HepG2 (cell line): Measurements from ENCODE around the gene KTI12. TPM values are rescaled to one million over a fixed set of nuclear protein-coding genes. Genes with fewer than 3 reads are reported as not detected.
A peak's percentile ranks its signal among the peaks of the same experiment; 100 is the strongest.

ENCODE experiments used
- CAMTA2 ChIP-seq: sonication (generic); formaldehyde crosslinking; IDR thresholded peaks from 2 replicates; pipeline ENCODE4 v1.4.0; 2020; ENCODE audit warnings: mild to moderate bottlenecking, missing genetic modification reagents, borderline replicate concordance
- KLF11 ChIP-seq: IDR thresholded peaks from 2 replicates; pipeline ENCODE4 v1.6.1; 2016; ENCODE audit warnings: missing compliant biosample characterization
- NFATC3 ChIP-seq: sonication (generic); formaldehyde crosslinking; IDR thresholded peaks from 2 replicates; pipeline ENCODE4 v1.5.1; 2020; ENCODE audit warnings: mild to moderate bottlenecking, missing genetic modification reagents
- PAX8 ChIP-seq: sonication (generic); formaldehyde crosslinking; IDR thresholded peaks from 2 replicates; pipeline ENCODE4 v1.8.0; 2022; ENCODE audit warnings: mild to moderate bottlenecking, missing genetic modification reagents, borderline replicate concordance
- RAD51 ChIP-seq: fragments of 450-650 bp; IDR thresholded peaks from 2 replicates; pipeline ENCODE4 v1.6.1; 2016; ENCODE audit warnings: borderline replicate concordance
- RNF2 ChIP-seq: fragments of 450-650 bp; conservative IDR thresholded peaks from 2 replicates; pipeline ENCODE4 v1.6.1; 2016; ENCODE audit warnings: low read depth
- SSRP1 ChIP-seq: IDR thresholded peaks from 2 replicates; pipeline ENCODE4 v1.6.1; 2016; ENCODE audit warnings: control low read depth
- ZBTB34 ChIP-seq: sonication (generic); formaldehyde crosslinking; IDR thresholded peaks from 2 replicates; pipeline ENCODE4 v1.8.0; 2022; ENCODE audit warnings: mild to moderate bottlenecking, missing genetic modification reagents
- ZBTB43 ChIP-seq: sonication (generic); formaldehyde crosslinking; conservative IDR thresholded peaks from 2 replicates; pipeline ENCODE4 v1.4.0; 2020; ENCODE audit warnings: missing genetic modification reagents
- ZC3H13 ChIP-seq: sonication (generic); formaldehyde crosslinking; IDR thresholded peaks from 2 replicates; pipeline ENCODE4 v1.8.1; 2023; ENCODE audit warnings: mild to moderate bottlenecking, missing genetic modification reagents, moderate library complexity
- ZMYM2 ChIP-seq: sonication (generic); formaldehyde crosslinking; IDR thresholded peaks from 2 replicates; pipeline ENCODE4 v1.8.0; 2022; ENCODE audit warnings: mild to moderate bottlenecking, missing genetic modification reagents
- ZNF256 ChIP-seq: sonication (generic); formaldehyde crosslinking; conservative IDR thresholded peaks from 2 replicates; pipeline ENCODE4 v1.4.0; 2020; ENCODE audit warnings: missing genetic modification reagents
- ZNF263 ChIP-seq: sonication (generic); formaldehyde crosslinking; IDR thresholded peaks from 2 replicates; pipeline ENCODE4 v1.4.0; 2020; ENCODE audit warnings: missing genetic modification reagents
- ZNF329 ChIP-seq: sonication (generic); formaldehyde crosslinking; IDR thresholded peaks from 2 replicates; pipeline ENCODE4 v1.9.0; 2021; ENCODE audit warnings: low read depth, mild to moderate bottlenecking, missing genetic modification reagents
- ZNF354B ChIP-seq: sonication (generic); formaldehyde crosslinking; IDR thresholded peaks from 2 replicates; pipeline ENCODE4 v1.8.0; 2022; ENCODE audit warnings: mild to moderate bottlenecking, missing genetic modification reagents
- ZNF614 ChIP-seq: IDR thresholded peaks from 2 replicates; pipeline ENCODE4 v1.6.1; 2018; ENCODE audit warnings: missing biosample characterization, missing genetic modification reagents, inconsistent platforms, borderline replicate concordance
- ZNF776 ChIP-seq: sonication (generic); formaldehyde crosslinking; IDR thresholded peaks from 2 replicates; pipeline ENCODE4 v1.4.0; 2020; ENCODE audit warnings: mild to moderate bottlenecking, missing genetic modification reagents
- ZNF784 ChIP-seq: sonication (generic); formaldehyde crosslinking; IDR thresholded peaks from 2 replicates; pipeline ENCODE4 v1.5.1; 2020; ENCODE audit warnings: missing genetic modification reagents, mild to moderate bottlenecking, borderline replicate concordance
- polyA plus RNA-seq, 8 experiments: library from polyadenylated mRNA; depleted of rRNA in 3 of 8; stranded (reverse) in 7 of 8; unstranded in 1 of 8; fragments of >200 nt; fragmentation: Illumina TruSeq in 4 of 8; extraction: Trizol in 4 of 8; gene quantifications; 2 replicates each; pipeline versions ENCODE4 v1.2.1 to v1.2.3, GENCODE V29; 2011 to 2016; ENCODE audit warnings: low read depth in 4 of 8, missing spikeins in 1 of 8, mixed read lengths in 1 of 8; ENCODE audit not compliant: insufficient read depth in 1 of 8
- total RNA-seq, 5 experiments: library from RNA; depleted of rRNA; stranded (reverse); fragments of >200 nt; fragmentation: Illumina TruSeq; extraction: Trizol; gene quantifications; 2 replicates each; pipeline ENCODE4 v1.2.3, GENCODE V29; 2016; ENCODE audit warnings: low read depth in 1 of 5
- TF ChIP-seq, protein P1 (sequence below): sonication (generic); formaldehyde crosslinking; IDR thresholded peaks from 2 replicates; pipeline ENCODE4 v1.4.0; 2020; ENCODE audit warnings: mild to moderate bottlenecking, missing genetic modification reagents, borderline replicate concordance
- TF ChIP-seq, protein P2 (sequence below): sonication (generic); formaldehyde crosslinking; IDR thresholded peaks from 2 replicates; pipeline ENCODE4 v1.4.0; 2020; ENCODE audit warnings: missing genetic modification reagents

The KTI12 gene
- total and polyA plus RNA-seq, 2 of the 13 experiments (the other 11 are each of a cell fraction or from before 2014, with no cell fraction given) = 7.4 to 10.2 TPM

GRCh38 chr1:52056163-52056936 lies 22.7 kb upstream of the KTI12 start, which contains the start of gene BTF3L4 (continued):
- TF ChIP-seq, protein P1, sequence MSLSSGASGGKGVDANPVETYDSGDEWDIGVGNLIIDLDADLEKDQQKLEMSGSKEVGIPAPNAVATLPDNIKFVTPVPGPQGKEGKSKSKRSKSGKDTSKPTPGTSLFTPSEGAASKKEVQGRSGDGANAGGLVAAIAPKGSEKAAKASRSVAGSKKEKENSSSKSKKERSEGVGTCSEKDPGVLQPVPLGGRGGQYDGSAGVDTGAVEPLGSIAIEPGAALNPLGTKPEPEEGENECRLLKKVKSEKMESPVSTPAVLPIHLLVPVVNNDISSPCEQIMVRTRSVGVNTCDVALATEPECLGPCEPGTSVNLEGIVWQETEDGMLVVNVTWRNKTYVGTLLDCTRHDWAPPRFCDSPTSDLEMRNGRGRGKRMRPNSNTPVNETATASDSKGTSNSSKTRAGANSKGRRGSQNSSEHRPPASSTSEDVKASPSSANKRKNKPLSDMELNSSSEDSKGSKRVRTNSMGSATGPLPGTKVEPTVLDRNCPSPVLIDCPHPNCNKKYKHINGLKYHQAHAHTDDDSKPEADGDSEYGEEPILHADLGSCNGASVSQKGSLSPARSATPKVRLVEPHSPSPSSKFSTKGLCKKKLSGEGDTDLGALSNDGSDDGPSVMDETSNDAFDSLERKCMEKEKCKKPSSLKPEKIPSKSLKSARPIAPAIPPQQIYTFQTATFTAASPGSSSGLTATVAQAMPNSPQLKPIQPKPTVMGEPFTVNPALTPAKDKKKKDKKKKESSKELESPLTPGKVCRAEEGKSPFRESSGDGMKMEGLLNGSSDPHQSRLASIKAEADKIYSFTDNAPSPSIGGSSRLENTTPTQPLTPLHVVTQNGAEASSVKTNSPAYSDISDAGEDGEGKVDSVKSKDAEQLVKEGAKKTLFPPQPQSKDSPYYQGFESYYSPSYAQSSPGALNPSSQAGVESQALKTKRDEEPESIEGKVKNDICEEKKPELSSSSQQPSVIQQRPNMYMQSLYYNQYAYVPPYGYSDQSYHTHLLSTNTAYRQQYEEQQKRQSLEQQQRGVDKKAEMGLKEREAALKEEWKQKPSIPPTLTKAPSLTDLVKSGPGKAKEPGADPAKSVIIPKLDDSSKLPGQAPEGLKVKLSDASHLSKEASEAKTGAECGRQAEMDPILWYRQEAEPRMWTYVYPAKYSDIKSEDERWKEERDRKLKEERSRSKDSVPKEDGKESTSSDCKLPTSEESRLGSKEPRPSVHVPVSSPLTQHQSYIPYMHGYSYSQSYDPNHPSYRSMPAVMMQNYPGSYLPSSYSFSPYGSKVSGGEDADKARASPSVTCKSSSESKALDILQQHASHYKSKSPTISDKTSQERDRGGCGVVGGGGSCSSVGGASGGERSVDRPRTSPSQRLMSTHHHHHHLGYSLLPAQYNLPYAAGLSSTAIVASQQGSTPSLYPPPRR (CRISPR knock-in tag) = no peak; the same call in 1 of the 2 replicates
- no peak for TF ChIP-seq SSRP1
- no peak; the same call in 1 of the 2 replicates for TF ChIP-seq PAX8 (CRISPR knock-in tag)
- no peak for TF ChIP-seq ZNF614
- peak; percentile 55; the same call in 1 of the 2 replicates for TF ChIP-seq RAD51
- TF ChIP-seq ZC3H13 (CRISPR knock-in tag) = no peak
- TF ChIP-seq NFATC3 = peak; percentile 58; the same call in 1 of the 2 replicates
- no peak for TF ChIP-seq RNF2
- no peak for TF ChIP-seq ZNF776 (CRISPR knock-in tag)
- TF ChIP-seq ZNF263 (CRISPR knock-in tag) = no peak
- no peak for TF ChIP-seq ZNF329 (CRISPR knock-in tag)
- no peak for TF ChIP-seq ZBTB34 (CRISPR knock-in tag)
- TF ChIP-seq ZNF256 = no peak
- TF ChIP-seq ZNF784 = peak; percentile 51; the same call in 1 of the 2 replicates
- no peak for TF ChIP-seq CAMTA2 (CRISPR knock-in tag)
- no peak for TF ChIP-seq ZNF354B (CRISPR knock-in tag)
- TF ChIP-seq, protein P2, sequence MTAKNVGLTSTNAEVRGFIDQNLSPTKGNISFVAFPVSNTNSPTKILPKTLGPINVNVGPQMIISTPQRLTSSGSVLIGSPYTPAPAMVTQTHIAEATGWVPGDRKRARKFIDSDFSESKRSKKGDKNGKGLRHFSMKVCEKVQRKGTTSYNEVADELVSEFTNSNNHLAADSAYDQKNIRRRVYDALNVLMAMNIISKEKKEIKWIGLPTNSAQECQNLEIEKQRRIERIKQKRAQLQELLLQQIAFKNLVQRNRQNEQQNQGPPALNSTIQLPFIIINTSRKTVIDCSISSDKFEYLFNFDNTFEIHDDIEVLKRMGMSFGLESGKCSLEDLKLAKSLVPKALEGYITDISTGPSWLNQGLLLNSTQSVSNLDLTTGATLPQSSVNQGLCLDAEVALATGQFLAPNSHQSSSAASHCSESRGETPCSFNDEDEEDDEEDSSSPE = peak; percentile 79
- peak; percentile 61; the same call in 1 of the 2 replicates for TF ChIP-seq ZBTB43
- peak; percentile 51; the same call in 1 of the 2 replicates for TF ChIP-seq ZMYM2 (CRISPR knock-in tag)
- 0 out of 2 replicates have a peak, but pooled peaks have one; percentile 34 for TF ChIP-seq KLF11 (CRISPR knock-in tag)
